Peyer's patch (tissue), 4 donors: ENCODE results near the gene B4GALT7. TPM values are rescaled to one million over a fixed set of nuclear protein-coding genes. Genes with fewer than 3 reads are reported as not detected.
A peak's percentile ranks its signal among the peaks of the same experiment; 100 is the strongest.

Source experiments
- DNase-seq, 3 donors: peaks; one replicate each; pipeline ENCODE4 v3.0.0-alpha.2; 2017 to 2019
- H3K27ac ChIP-seq, 4 donors: fragments of 200-600 bp; sonication (generic); one replicate each; pipeline ENCODE4 v1.5.1; 2016 to 2019
- H3K27me3 ChIP-seq, 2 donors: fragments of 200-600 bp; sonication (generic); one replicate each; pipeline ENCODE4 v1.5.1; 2019
- H3K36me3 ChIP-seq, 3 donors: fragments of 200-600 bp; sonication (generic); one replicate each; pipeline ENCODE4 v1.5.1; 2016 to 2019
- H3K4me1 ChIP-seq, 4 donors: fragments of 200-600 bp; sonication (generic); one replicate each; pipeline ENCODE4 v1.5.1; 2016 to 2019
- H3K4me3 ChIP-seq, 4 donors: fragments of 200-600 bp; sonication (generic); 1 replicate in 3 of 4; 2 replicates in 1 of 4; pipeline ENCODE4 v1.5.1; 2016 to 2019; ENCODE audit warnings: mild to moderate bottlenecking in 1 of 4
- H3K9me3 ChIP-seq, 4 donors: fragments of 200-600 bp; sonication (generic); one replicate each; pipeline ENCODE4 v1.5.1; 2016 to 2019; ENCODE audit warnings: mild to moderate bottlenecking in 1 of 4
- POLR2A ChIP-seq, 2 donors: fragments of 450-650 bp; IDR thresholded peaks; one replicate each; pipeline ENCODE4 v1.5.1; 2017; ENCODE audit warnings: antibody characterized with exemption in 2 of 2, mild to moderate bottlenecking in 2 of 2, moderate library complexity in 2 of 2
- total RNA-seq, 4 donors: library from RNA; depleted of rRNA; stranded (reverse); fragments of >200 nt; gene quantifications; one replicate each; pipeline ENCODE4 v1.1.0, GENCODE V29; 2016
- TF ChIP-seq, protein P1 (sequence below), 6 experiments: fragments of 450-650 bp in 4 of 6; fragments of 200-600 bp in 2 of 6; sonication (generic) in 1 of 6; IDR thresholded peaks; one replicate each; pipeline ENCODE4 v1.5.1; 2017 to 2019; ENCODE audit warnings: antibody characterized with exemption in 6 of 6, mild to moderate bottlenecking in 3 of 6, moderate library complexity in 1 of 6

The B4GALT7 gene, protein sequence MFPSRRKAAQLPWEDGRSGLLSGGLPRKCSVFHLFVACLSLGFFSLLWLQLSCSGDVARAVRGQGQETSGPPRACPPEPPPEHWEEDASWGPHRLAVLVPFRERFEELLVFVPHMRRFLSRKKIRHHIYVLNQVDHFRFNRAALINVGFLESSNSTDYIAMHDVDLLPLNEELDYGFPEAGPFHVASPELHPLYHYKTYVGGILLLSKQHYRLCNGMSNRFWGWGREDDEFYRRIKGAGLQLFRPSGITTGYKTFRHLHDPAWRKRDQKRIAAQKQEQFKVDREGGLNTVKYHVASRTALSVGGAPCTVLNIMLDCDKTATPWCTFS
- 10 to 100 TPM; 12.6 to 29.8 (median 21.9) TPM for total RNA-seq

DNA sequence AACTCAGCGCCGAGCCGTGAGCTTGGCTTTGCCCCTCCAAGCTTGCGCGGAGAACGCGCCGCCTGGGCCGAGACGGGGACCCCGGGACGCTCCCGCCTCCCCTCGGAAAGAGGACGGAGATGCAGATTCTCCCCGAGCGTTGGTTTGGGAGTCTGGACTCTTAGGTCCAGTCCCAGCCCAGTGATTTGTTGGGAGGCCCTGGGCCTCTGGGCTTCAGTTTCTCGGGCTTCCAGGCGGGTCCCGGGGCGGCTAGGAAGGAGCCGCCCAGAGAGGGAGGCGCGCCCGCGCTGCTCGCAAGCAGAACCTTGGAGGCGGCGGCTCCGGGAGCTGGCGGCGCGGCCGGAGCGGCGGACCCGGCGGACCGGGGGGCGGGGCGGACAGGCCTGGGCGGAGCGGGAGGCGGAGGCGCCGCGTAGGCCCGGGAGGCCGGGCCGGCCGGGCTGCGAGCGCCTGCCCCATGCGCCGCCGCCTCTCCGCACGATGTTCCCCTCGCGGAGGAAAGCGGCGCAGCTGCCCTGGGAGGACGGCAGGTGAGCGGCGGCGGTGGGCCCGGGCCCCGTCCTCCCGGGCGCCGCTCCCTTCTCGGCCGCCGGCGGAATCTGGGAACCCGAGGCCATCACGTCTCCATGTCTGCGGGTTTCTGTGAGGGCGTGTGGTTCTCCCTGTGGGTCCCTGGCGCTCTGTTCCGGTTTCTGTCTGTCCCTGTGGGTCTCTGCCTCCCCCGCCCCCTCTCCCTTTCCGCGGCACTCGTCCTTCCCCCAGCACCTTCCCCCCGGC lies at the start of gene B4GALT7:
TSS of gene B4GALT7 (plus strand) at position 402 of the 777 bp plus-strand sequence. CDS start at position 481, 79 bp downstream.
- Histone ChIP-seq H3K27me3 (no peaks in the 10 kb centered on the region), H3K27ac (peak within 1 kb of the TSS; percentile 85 to 94 (median 86)), H3K36me3 (peaks cover 0 to 18% (median 0%) of the 10 kb centered on the region in 3 donors), H3K4me3 (peak within 1 kb of the TSS; percentile 85 to 95 (median 89)), H3K4me1 (peaks cover 0 to 15% (median 0%) of the 10 kb centered on the region in 4 donors), H3K9me3 (no peaks in the 10 kb centered on the region)
- DNase-seq, result peak; percentile 72 to 95 (median 92)
- peak; percentile 58 to 87 for TF ChIP-seq POLR2A (IDR thresholded peaks at IDR 0.05)
- TF ChIP-seq, protein P1, sequence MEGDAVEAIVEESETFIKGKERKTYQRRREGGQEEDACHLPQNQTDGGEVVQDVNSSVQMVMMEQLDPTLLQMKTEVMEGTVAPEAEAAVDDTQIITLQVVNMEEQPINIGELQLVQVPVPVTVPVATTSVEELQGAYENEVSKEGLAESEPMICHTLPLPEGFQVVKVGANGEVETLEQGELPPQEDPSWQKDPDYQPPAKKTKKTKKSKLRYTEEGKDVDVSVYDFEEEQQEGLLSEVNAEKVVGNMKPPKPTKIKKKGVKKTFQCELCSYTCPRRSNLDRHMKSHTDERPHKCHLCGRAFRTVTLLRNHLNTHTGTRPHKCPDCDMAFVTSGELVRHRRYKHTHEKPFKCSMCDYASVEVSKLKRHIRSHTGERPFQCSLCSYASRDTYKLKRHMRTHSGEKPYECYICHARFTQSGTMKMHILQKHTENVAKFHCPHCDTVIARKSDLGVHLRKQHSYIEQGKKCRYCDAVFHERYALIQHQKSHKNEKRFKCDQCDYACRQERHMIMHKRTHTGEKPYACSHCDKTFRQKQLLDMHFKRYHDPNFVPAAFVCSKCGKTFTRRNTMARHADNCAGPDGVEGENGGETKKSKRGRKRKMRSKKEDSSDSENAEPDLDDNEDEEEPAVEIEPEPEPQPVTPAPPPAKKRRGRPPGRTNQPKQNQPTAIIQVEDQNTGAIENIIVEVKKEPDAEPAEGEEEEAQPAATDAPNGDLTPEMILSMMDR (IDR thresholded peaks at IDR 0.05), result peak in 4 of 6 experiments; percentile 5 to 33 (median 17)

DNA sequence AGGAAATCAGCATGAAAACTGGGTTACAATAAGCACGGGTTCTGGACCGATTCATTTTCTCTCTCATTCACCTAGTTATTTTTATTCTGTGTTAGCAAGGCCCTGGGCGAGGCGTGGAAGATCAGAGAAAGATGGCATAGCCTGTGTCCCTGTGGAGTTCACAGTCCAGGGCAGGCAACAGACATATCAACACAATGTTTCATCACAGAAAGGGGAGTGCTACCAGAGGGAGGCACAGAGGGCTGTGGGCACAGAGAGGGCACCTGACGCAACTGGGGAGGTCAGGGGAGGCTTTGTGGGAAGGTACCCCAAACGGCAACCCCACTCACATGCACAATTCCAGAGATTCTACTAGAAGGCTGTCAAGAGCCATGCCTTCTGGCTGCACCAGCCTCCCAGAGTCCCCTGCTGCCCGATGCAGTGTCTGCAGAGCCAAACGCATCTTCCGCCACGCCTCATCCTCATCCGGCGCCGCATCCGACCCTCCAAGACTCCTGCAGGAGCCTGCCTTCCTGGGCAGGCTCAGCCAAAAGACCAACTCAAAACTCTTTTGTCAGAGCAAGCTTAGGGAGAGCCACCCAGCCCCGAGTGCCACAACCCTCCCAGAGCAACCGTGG lies 47.0 kb upstream of the B4GALT7 start:
- H3K9me3 ChIP-seq, result no peaks in the 10 kb centered on the region
- TF ChIP-seq, protein P1 (IDR thresholded peaks at IDR 0.05), result no peak
- no peak for TF ChIP-seq POLR2A (IDR thresholded peaks at IDR 0.05)
- H3K27me3 ChIP-seq, result no peaks in the 10 kb centered on the region
- H3K4me1 ChIP-seq, result peaks cover 0 to 34% (median 8%) of the 10 kb centered on the region in 4 donors
- no peak for DNase-seq
- peaks cover 0 to 12% (median 0%) of the 10 kb centered on the region in 3 donors for H3K36me3 ChIP-seq
- H3K27ac ChIP-seq, result peak overlapping the region in 1 of 4 donors; percentile 79
- peak overlapping the region; percentile 70 to 99 (median 97) for H3K4me3 ChIP-seq

DNA sequence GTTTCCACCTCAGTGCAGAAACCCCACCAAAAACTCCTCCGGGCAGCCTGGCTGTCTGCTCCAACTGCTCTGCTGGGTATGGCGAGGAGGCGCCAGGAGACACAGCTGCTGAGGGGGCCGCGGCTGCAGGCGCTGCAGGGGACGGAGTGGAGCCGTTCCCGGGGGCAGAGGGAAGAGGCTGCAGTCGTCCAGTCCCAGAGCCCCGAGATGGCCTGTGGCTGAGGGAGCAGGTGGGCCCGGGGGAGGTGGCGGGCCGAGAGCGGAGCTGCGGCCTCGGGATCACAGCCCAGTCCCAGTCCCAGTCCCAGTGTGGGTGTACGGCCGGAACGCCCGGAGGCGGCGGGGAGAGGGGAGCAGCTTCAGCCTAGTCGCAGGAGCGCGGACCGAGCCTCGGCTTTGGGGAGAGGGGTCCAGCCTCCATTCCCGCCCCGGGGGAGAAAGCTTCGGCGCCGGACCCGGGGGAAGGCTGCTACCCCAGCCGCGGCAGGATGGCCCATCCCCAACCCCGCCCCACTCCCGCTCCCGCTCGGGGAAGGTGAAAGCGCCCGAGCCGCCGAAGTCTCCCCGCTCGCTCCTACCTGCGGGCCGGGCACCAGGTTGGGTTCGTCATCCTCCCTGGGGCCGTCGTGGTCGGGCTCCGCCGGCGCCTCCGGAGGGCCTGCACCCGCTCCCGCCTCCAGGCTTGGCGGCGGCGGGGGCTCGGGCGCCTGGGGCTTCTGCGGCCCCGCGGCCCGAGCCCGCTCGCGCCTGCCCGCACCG lies 46.1 kb upstream of the B4GALT7 start:
- peak overlapping the region; percentile 74 to 90 (median 80) for H3K27ac ChIP-seq
- peaks cover 0 to 12% (median 0%) of the 10 kb centered on the region in 3 donors for H3K36me3 ChIP-seq
- peak; percentile 19 to 75 (median 71) for DNase-seq
- H3K27me3 ChIP-seq, result no peaks in the 10 kb centered on the region
- peak overlapping the region; percentile 70 to 99 (median 97) for H3K4me3 ChIP-seq
- H3K9me3 ChIP-seq, result no peaks in the 10 kb centered on the region
- H3K4me1 ChIP-seq, result peaks cover 0 to 28% (median 8%) of the 10 kb centered on the region in 4 donors
- TF ChIP-seq, protein P1 (IDR thresholded peaks at IDR 0.05), result no peak
- peak in 1 of 2 donors; percentile 12 for TF ChIP-seq POLR2A (IDR thresholded peaks at IDR 0.05)

DNA sequence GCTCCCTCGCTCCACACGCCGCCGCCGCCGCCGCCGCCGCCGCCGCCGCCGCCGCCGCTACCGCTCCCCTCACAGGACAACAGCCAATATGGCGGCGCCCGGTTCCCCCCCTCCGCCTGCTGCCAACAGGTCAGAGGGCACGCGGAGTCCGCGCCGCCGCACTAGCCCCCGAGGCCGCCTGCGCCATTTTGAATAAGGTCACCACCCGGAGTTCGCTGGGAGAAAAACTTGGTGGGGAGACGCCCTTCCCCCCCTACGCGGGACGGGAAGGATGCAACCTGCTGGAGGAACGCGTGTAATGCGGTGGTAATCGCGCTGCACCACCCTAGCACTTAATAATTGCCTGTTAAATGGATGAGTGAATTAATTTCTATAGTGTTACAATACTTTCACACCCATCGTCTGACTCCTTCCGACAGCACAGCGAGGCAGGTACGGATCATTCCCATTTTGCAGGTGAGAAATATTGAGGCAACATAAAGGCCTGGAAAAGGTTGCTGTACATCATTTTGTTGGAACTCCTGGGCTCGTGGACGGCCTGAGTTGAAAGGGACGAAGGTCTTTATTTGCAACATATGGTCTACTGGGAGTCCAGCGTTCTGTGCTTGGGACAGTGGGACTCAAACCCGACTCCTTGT lies 45.3 kb upstream of the B4GALT7 start, which contains the start of gene FAM193B:
TSS of gene FAM193B (minus strand) at position 90 of the 638 bp plus-strand sequence. CDS start 105 bp downstream, outside the sequence.
- H3K9me3 ChIP-seq, result no peaks in the 10 kb centered on the region

More for the DNA sequence above, 45.3 kb upstream of the B4GALT7 start, which contains the start of gene FAM193B:
- Histone ChIP-seq H3K27me3 (no peaks in the 10 kb centered on the region), H3K4me3 (peak within 1 kb of the TSS; percentile 70 to 99 (median 97)), H3K27ac (peak within 1 kb of the TSS; percentile 74 to 90 (median 80)), H3K36me3 (peaks cover 0 to 12% (median 0%) of the 10 kb centered on the region in 3 donors), H3K4me1 (peaks cover 0 to 28% (median 8%) of the 10 kb centered on the region in 4 donors)
- no peak for TF ChIP-seq POLR2A (IDR thresholded peaks at IDR 0.05)
- TF ChIP-seq, protein P1 (IDR thresholded peaks at IDR 0.05), result peak in 3 of 6 experiments; percentile 26 to 39 (median 36)
- DNase-seq, result peak; percentile 94 to 98 (median 96)
